ENCODE measurements around the gene PCDH12. TPM values are rescaled to one million over a fixed set of nuclear protein-coding genes. Genes with fewer than 3 reads are reported as not detected.
"Not testable (repeated sequence)": the region's sequence is repeated elsewhere in the genome, so short reads cannot be mapped to it uniquely, and the experiment has no call there.

Gene PCDH12
- total RNA-seq, 1 experiment from 2014 or later = 0.75 TPM

GRCh38 chr5:141928051-141928450, 30.0 kb downstream of the PCDH12 start:
- intact Hi-C loops (cut with micrococcal nuclease; ENCODE audit: unreplicated experiment) = no loop called here
- no peak overlapping the region for H3K27ac ChIP-seq (ENCODE audit: low read depth, low read length, poor library complexity, severe bottlenecking)
- no TSS peak for BruUV-seq (replicated peaks)
- peaks cover 5% of the 10 kb centered on the region for H3K4me1 ChIP-seq (ENCODE audit: insufficient read depth, low read length, poor library complexity, severe bottlenecking)
- TF ChIP-seq CTCF (conservative IDR thresholded peaks at IDR 0.05; ENCODE audit: low read depth, low read length) (no peak), EZH2 (IDR thresholded peaks at IDR 0.05; ENCODE audit: borderline replicate concordance, low read depth, low read length, poor library complexity, severe bottlenecking) (no peak)
- H3K36me3 ChIP-seq (ENCODE audit: insufficient read depth, low read length, poor library complexity, severe bottlenecking) = peaks cover 50% of the 10 kb centered on the region
- no peak for DNase-seq (ENCODE audit: low spot score)
- H3K9me3 ChIP-seq (ENCODE audit: low read depth, low read length, poor library complexity, severe bottlenecking) = no peaks in the 10 kb centered on the region
- ChIA-PET CTCF (no interaction called here), POLR2A (ENCODE audit: low non-redundant PET) (no interaction called here)
- H3K27me3 ChIP-seq (replicated peaks; ENCODE audit: insufficient read depth, low read depth, low read length, poor library complexity) = no peaks in the 10 kb centered on the region
- no peak overlapping the region for H3K4me3 ChIP-seq (ENCODE audit: low read depth, low read length, poor library complexity, severe bottlenecking)

DNA sequence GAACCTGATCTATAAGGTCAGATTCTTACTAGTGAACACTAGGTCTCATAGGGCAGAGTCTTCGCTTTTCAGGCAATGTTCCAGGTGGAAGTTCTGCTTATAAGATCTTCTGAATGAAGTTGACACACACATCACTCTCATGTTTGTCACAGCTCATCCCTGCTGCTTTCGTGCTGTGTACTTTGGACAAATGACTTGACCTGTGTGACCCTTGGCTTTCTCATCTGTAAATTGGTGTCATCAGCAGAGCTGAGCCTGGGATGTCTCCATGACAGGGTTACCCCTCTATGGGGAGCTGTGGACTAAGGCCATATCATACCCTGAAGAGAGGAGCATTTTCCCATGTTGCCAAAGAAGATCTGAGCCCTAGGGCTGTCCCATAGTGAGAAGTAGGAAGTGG, 31.6 kb downstream of the PCDH12 start:
- Histone ChIP-seq H3K27me3 (replicated peaks; ENCODE audit: insufficient read depth, low read depth, low read length, poor library complexity) (no peaks in the 10 kb centered on the region), H3K4me1 (ENCODE audit: insufficient read depth, low read length, poor library complexity, severe bottlenecking) (peaks cover 10% of the 10 kb centered on the region), H3K9me3 (ENCODE audit: low read depth, low read length, poor library complexity, severe bottlenecking) (no peaks in the 10 kb centered on the region), H3K27ac (ENCODE audit: low read depth, low read length, poor library complexity, severe bottlenecking) (no peak overlapping the region), H3K4me3 (ENCODE audit: low read depth, low read length, poor library complexity, severe bottlenecking) (no peak overlapping the region), H3K36me3 (ENCODE audit: insufficient read depth, low read length, poor library complexity, severe bottlenecking) (peaks cover 43% of the 10 kb centered on the region)
- intact Hi-C loops (cut with micrococcal nuclease; ENCODE audit: unreplicated experiment) = no loop called here
- CTCF ChIA-PET = no interaction called here
- BruUV-seq (replicated peaks) = no TSS peak
- POLR2A ChIA-PET (ENCODE audit: low non-redundant PET) = no interaction called here
- no peak for TF ChIP-seq EZH2 (IDR thresholded peaks at IDR 0.05; ENCODE audit: borderline replicate concordance, low read depth, low read length, poor library complexity, severe bottlenecking)
- no peak for TF ChIP-seq CTCF (conservative IDR thresholded peaks at IDR 0.05; ENCODE audit: low read depth, low read length)
- no peak for DNase-seq (ENCODE audit: low spot score)

GRCh38 chr5:141923448-141924313, 34.3 kb downstream of the PCDH12 start, which contains the start of gene DELE1:
Gene DELE1 (plus strand): TSS chr5:141923871. CDS start chr5:141923942, 71 bp downstream.
- H3K27me3 ChIP-seq (replicated peaks; ENCODE audit: insufficient read depth, low read depth, low read length, poor library complexity) = no peaks in the 10 kb centered on the region
- no peaks in the 10 kb centered on the region for H3K9me3 ChIP-seq (ENCODE audit: low read depth, low read length, poor library complexity, severe bottlenecking)
- ChIA-PET POLR2A (ENCODE audit: low non-redundant PET) (interaction anchor here (0.6 kb wide), 1 partner anchor 129 kb away, joined by 3 read pairs; no protein-coding TSS in a partner anchor), CTCF (interaction anchor here (0.6 to 0.9 kb wide), 2 partner anchors 45 to 219 kb away, joined by 3 to 4 read pairs; no protein-coding TSS in a partner anchor)
- DNase-seq (ENCODE audit: low spot score) = peak; percentile 98
- H3K4me1 ChIP-seq (ENCODE audit: insufficient read depth, low read length, poor library complexity, severe bottlenecking) = peaks cover 10% of the 10 kb centered on the region
- H3K27ac ChIP-seq (ENCODE audit: low read depth, low read length, poor library complexity, severe bottlenecking) = peak within 1 kb of the TSS; percentile 97
- peak within 1 kb of the TSS; percentile 78 for H3K4me3 ChIP-seq (ENCODE audit: low read depth, low read length, poor library complexity, severe bottlenecking)
- TSS peak; percentile 88 for BruUV-seq (replicated peaks)
- intact Hi-C loops (cut with micrococcal nuclease; ENCODE audit: unreplicated experiment) = no loop called here
- H3K36me3 ChIP-seq (ENCODE audit: insufficient read depth, low read length, poor library complexity, severe bottlenecking) = peaks cover 23% of the 10 kb centered on the region
- no peak for TF ChIP-seq CTCF (conservative IDR thresholded peaks at IDR 0.05; ENCODE audit: low read depth, low read length)
- TF ChIP-seq EZH2 (IDR thresholded peaks at IDR 0.05; ENCODE audit: borderline replicate concordance, low read depth, low read length, poor library complexity, severe bottlenecking) = no peak

DNA sequence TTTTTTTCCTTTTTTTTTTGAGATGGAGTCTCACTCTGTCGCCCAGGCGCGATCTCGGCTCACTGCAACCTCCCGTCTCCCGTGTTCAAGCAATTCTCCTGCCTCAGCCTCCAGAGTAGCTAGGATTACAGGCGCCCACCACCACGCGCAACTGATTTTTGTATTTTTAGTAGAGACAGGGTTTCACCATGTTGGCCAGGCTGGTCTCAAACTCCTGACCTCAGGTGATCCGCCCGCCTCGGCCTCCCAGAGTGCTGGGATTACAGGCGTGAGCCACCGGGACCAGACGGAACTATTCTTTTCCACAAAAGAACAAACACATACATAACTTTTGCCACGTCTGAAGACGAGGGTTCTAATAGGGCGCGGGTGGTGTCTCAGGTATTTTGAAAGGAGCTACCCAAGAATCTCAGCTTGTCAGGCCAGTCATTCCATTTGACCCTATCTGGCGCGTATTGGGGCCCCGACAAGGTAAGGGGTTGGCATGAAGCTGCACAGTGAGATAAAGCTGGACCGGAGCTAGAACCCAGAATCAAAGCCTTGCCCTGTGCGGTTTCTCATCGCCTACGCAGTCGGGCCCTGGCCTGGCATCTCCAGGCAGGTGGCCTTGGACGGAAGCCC, 35.1 kb downstream of the PCDH12 start:
- POLR2A ChIA-PET (ENCODE audit: low non-redundant PET); intact Hi-C loops (cut with micrococcal nuclease; ENCODE audit: unreplicated experiment); H3K9me3 ChIP-seq (ENCODE audit: low read depth, low read length, poor library complexity, severe bottlenecking); BruUV-seq (replicated peaks); H3K27me3 ChIP-seq (replicated peaks; ENCODE audit: insufficient read depth, low read depth, low read length, poor library complexity); DNase-seq (ENCODE audit: low spot score); H3K4me1 ChIP-seq (ENCODE audit: insufficient read depth, low read length, poor library complexity, severe bottlenecking): not testable (repeated sequence)
- CTCF ChIA-PET = interaction anchor here (0.9 kb wide), 1 partner anchor 220 kb away, joined by 4 read pairs; no protein-coding TSS in a partner anchor
- H3K4me3 ChIP-seq (ENCODE audit: low read depth, low read length, poor library complexity, severe bottlenecking) = peak overlapping the region; percentile 78
- H3K27ac ChIP-seq (ENCODE audit: low read depth, low read length, poor library complexity, severe bottlenecking) = peak overlapping the region; percentile 97
- H3K36me3 ChIP-seq (ENCODE audit: insufficient read depth, low read length, poor library complexity, severe bottlenecking) = peaks cover 15% of the 10 kb centered on the region

All from A673 (cell line).